ENCODE measurements around the gene CREG2. TPM values are rescaled to one million over a fixed set of nuclear protein-coding genes. Genes with fewer than 3 reads are reported as not detected.

Gene CREG2
- total RNA-seq, 3 donors from 2014 or later: under 0.01 TPM; not detected in 2

DNA sequence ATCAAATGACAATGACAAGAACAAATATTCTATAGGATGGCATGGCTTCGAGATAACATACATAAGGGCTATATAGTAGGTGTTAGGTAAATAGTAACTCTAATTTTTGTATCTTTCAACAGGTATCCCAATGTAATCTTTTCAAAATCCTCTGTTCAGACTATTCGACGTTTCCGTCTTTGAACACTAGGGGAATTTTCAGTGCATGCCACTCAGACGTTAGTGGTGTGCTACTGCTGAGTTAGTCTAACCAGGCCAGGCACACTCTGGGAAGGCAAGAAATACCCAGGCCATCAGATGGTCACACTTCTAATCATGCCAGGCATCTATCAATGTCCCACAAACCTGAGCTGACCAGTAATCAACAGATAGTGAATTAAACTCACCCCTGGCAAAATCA is 14.6 kb upstream of the CREG2 start:
- no peaks in the 10 kb centered on the region for H3K27me3 ChIP-seq
- intact Hi-C loops (cut with DNase I; ENCODE audit: low total_unique reads): no loop called here
- TF ChIP-seq, protein P1, sequence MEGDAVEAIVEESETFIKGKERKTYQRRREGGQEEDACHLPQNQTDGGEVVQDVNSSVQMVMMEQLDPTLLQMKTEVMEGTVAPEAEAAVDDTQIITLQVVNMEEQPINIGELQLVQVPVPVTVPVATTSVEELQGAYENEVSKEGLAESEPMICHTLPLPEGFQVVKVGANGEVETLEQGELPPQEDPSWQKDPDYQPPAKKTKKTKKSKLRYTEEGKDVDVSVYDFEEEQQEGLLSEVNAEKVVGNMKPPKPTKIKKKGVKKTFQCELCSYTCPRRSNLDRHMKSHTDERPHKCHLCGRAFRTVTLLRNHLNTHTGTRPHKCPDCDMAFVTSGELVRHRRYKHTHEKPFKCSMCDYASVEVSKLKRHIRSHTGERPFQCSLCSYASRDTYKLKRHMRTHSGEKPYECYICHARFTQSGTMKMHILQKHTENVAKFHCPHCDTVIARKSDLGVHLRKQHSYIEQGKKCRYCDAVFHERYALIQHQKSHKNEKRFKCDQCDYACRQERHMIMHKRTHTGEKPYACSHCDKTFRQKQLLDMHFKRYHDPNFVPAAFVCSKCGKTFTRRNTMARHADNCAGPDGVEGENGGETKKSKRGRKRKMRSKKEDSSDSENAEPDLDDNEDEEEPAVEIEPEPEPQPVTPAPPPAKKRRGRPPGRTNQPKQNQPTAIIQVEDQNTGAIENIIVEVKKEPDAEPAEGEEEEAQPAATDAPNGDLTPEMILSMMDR (IDR thresholded peaks at IDR 0.05): no peak
- no peak for TF ChIP-seq POLR2A (IDR thresholded peaks at IDR 0.05)
- no peak for TF ChIP-seq POLR2AphosphoS5 (IDR thresholded peaks at IDR 0.05)

GRCh38 chr2:101401326-101401665 is 14.0 kb upstream of the CREG2 start:
- Histone ChIP-seq H3K36me3 (no peaks in the 10 kb centered on the region), H3K4me1 (no peaks in the 10 kb centered on the region), H3K4me3 (no peak overlapping the region), H3K27ac (no peak overlapping the region), H3K9me3 (no peaks in the 10 kb centered on the region), H3K27me3 (no peaks in the 10 kb centered on the region)
- no peak for DNase-seq (ENCODE audit: low spot score in 2 of 2)
- TF ChIP-seq, protein P1 (IDR thresholded peaks at IDR 0.05): no peak
- TF ChIP-seq POLR2A (IDR thresholded peaks at IDR 0.05): no peak
- intact Hi-C loops (cut with DNase I; ENCODE audit: low total_unique reads): no loop called here

More for the DNA sequence above, 14.6 kb upstream of the CREG2 start:
- no peak for DNase-seq (ENCODE audit: low spot score in 2 of 2)
- Histone ChIP-seq H3K4me1 (no peaks in the 10 kb centered on the region), H3K4me3 (no peak overlapping the region), H3K36me3 (no peaks in the 10 kb centered on the region), H3K27ac (no peak overlapping the region), H3K9me3 (no peaks in the 10 kb centered on the region)

GRCh38 chr2:101400506-101401325 is 13.4 kb upstream of the CREG2 start:
- DNase-seq (ENCODE audit: low spot score in 2 of 2): no peak
- Histone ChIP-seq H3K27ac (no peak overlapping the region), H3K36me3 (no peaks in the 10 kb centered on the region), H3K4me1 (no peaks in the 10 kb centered on the region), H3K27me3 (no peaks in the 10 kb centered on the region), H3K9me3 (no peaks in the 10 kb centered on the region), H3K4me3 (no peak overlapping the region)
- intact Hi-C loops (cut with DNase I; ENCODE audit: low total_unique reads): no loop called here
- TF ChIP-seq POLR2AphosphoS5 (IDR thresholded peaks at IDR 0.05) (no peak), POLR2A (IDR thresholded peaks at IDR 0.05) (no peak)
- TF ChIP-seq, protein P1 (IDR thresholded peaks at IDR 0.05): no peak

DNA sequence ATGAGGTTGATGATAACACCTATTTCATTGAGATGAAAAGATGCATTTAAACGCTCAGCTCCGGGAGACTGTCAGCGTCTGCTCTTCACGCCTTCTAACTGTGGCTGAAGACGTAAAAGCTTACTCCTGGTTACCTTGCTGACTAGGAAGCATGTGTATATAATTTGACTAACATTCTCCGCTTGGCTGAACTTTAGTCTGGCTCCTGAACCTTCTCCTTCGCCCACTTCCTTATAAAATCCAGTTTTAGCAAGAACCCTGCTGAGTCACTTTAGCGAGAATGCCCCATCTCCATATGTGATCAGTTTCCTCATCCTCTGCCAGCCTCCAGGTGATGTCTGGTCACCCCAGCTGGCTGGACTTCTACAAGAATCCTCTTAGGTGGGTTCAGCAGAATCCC is 12.7 kb upstream of the CREG2 start:
- Histone ChIP-seq H3K27me3 (no peaks in the 10 kb centered on the region), H3K36me3 (no peaks in the 10 kb centered on the region), H3K4me1 (no peaks in the 10 kb centered on the region), H3K4me3 (no peak overlapping the region), H3K9me3 (no peaks in the 10 kb centered on the region), H3K27ac (no peak overlapping the region)
- TF ChIP-seq POLR2A (IDR thresholded peaks at IDR 0.05): no peak
- TF ChIP-seq, protein P1 (IDR thresholded peaks at IDR 0.05): no peak
- no peak for TF ChIP-seq POLR2AphosphoS5 (IDR thresholded peaks at IDR 0.05)
- peak in 1 of 2 donors; percentile 0 for DNase-seq (ENCODE audit: low spot score in 2 of 2)
- intact Hi-C loops (cut with DNase I; ENCODE audit: low total_unique reads): no loop called here

DNA sequence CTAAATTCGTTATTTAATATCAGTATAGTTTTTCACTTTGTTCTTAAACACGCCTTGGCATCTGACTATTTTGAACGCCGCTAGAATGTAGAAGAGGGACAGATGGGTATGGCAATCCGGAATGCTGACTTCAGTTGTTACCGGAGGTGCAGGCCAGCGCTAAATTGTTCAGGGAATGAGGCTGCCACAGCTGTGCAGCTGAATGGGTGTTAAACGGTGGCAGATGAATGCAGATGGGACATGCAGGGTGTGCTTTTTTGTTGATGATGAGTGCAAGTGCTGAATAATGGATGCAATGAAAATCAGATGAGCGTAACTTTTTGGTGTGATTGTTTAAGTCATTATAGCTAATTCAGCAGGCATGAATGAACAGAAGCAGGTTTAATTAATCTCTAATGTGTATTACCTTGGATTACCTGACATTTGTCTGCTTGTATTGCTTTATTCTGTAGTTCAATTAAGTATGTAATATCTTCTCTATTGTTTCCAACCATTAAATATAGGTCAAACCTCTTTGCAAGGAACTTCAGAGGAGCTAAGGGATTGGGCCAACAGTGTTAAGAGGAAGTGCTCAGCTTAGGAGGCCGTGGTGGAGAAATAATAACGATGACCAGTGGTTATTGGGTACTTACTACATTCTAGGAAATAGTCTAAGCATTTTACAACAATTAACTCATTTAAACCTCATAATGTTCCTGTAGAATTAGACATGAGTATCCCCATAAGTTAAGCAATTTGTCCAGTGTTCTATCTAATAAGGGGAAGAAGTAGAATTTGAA is 11.9 kb upstream of the CREG2 start:
- Histone ChIP-seq H3K36me3 (no peaks in the 10 kb centered on the region), H3K27ac (no peak overlapping the region), H3K4me3 (no peak overlapping the region), H3K9me3 (no peaks in the 10 kb centered on the region), H3K4me1 (no peaks in the 10 kb centered on the region), H3K27me3 (no peaks in the 10 kb centered on the region)
- no peak for DNase-seq (ENCODE audit: low spot score in 2 of 2)
- intact Hi-C loops (cut with DNase I; ENCODE audit: low total_unique reads): no loop called here
- TF ChIP-seq POLR2AphosphoS5 (IDR thresholded peaks at IDR 0.05) (no peak), POLR2A (IDR thresholded peaks at IDR 0.05) (no peak)
- TF ChIP-seq, protein P1 (IDR thresholded peaks at IDR 0.05): no peak
